Endodermal cell (in vitro differentiated cells): Measurements from ENCODE around the gene LMO1. TPM values are rescaled to one million over a fixed set of nuclear protein-coding genes. Genes with fewer than 3 reads are reported as not detected.

Source experiments
- DNase-seq: peaks from one replicate; pipeline ENCODE4 v3.0.0-alpha.2; 2017
- H3K27ac ChIP-seq: 2 replicates; pipeline ENCODE4 v1.5.1; 2013; ENCODE audit warnings: mild to moderate bottlenecking, low read depth, low read length, moderate library complexity
- H3K27me3 ChIP-seq: 2 replicates; pipeline ENCODE4 v1.6.1; 2013; ENCODE audit warnings: mild to moderate bottlenecking, low read length, moderate library complexity; ENCODE audit not compliant: insufficient read depth, control insufficient read depth, poor library complexity, severe bottlenecking
- H3K36me3 ChIP-seq: 2 replicates; pipeline ENCODE4 v1.7.0; 2013; ENCODE audit warnings: mild to moderate bottlenecking, low read length, moderate library complexity; ENCODE audit not compliant: control insufficient read depth, insufficient read depth
- H3K4me1 ChIP-seq: one replicate; pipeline ENCODE4 v1.7.0; 2013; ENCODE audit warnings: low read length; ENCODE audit not compliant: control insufficient read depth, insufficient read depth
- H3K4me3 ChIP-seq: 2 replicates; pipeline ENCODE4 v1.5.1; 2013; ENCODE audit warnings: mild to moderate bottlenecking, low read length, moderate library complexity
- H3K9ac ChIP-seq: 2 replicates; pipeline ENCODE4 v1.6.1; 2013; ENCODE audit warnings: mild to moderate bottlenecking, low read length, moderate library complexity; ENCODE audit not compliant: poor library complexity, severe bottlenecking; ENCODE audit errors: extremely low read depth
- H3K9me3 ChIP-seq: 2 replicates; pipeline ENCODE4 v1.6.1; 2013; ENCODE audit warnings: mild to moderate bottlenecking, low read length, moderate library complexity; ENCODE audit not compliant: control insufficient read depth
- H3K27ac Mint-ChIP-seq: 2 replicates; pipeline ENCODE4 v1.8.0; 2020; ENCODE audit warnings: mixed read lengths
- H3K27me3 Mint-ChIP-seq: 2 replicates; pipeline ENCODE4 v1.8.0; 2021; ENCODE audit warnings: mild to moderate bottlenecking, mixed read lengths; ENCODE audit not compliant: insufficient read depth
- H3K36me3 Mint-ChIP-seq: 2 replicates; pipeline ENCODE4 v1.8.0; 2020; ENCODE audit warnings: low read depth, mixed read lengths
- H3K4me1 Mint-ChIP-seq: 2 replicates; pipeline ENCODE4 v1.8.0; 2020; ENCODE audit warnings: mixed read lengths
- H3K4me3 Mint-ChIP-seq: 2 replicates; pipeline ENCODE4 v1.8.0; 2020; ENCODE audit warnings: mild to moderate bottlenecking, moderate library complexity, mixed read lengths
- H3K9me3 Mint-ChIP-seq: 2 replicates; pipeline ENCODE4 v1.8.0; 2020; ENCODE audit warnings: mild to moderate bottlenecking, mixed read lengths
- CTCF ChIP-seq: fragments of 200-600 bp; sonication (generic); conservative IDR thresholded peaks from 2 replicates; pipeline ENCODE4 v1.5.0; 2021; ENCODE audit warnings: antibody characterized with exemption, mild to moderate bottlenecking
- WGBS, 2 experiments: methylation state at CpG; one replicate each; pipeline versions ENCODE4 v1.1.5 to v1.1.7; 2013; ENCODE audit warnings: missing lambda C conversion rate in 2 of 2, mixed read lengths in 1 of 2; ENCODE audit not compliant: insufficient coverage in 1 of 2, insufficient read length in 1 of 2; 5-methylcytosine and 5-hydroxymethylcytosine counted together
- total RNA-seq, 2 donors: library from RNA; stranded (reverse); fragmentation: NEBNext Ultra II Directional in 1 of 2; extraction: Animal tissue kit (Norgen Biotek cat#: 25700) in 1 of 2; gene quantifications; 2 replicates in 1 of 2; 3 replicates in 1 of 2; pipeline ENCODE4 v1.2.1, GENCODE V29; 2021

Gene LMO1
- total RNA-seq, 2 donors from 2014 or later: 0.46 TPM; not detected in 1

- no peaks in the 10 kb centered on the region for H3K36me3 Mint-ChIP-seq
- H3K36me3 ChIP-seq: no peaks in the 10 kb centered on the region
- H3K27ac Mint-ChIP-seq: no peak overlapping the region
- no peaks in the 10 kb centered on the region for H3K9me3 Mint-ChIP-seq
- DNase-seq: peak; percentile 42
- H3K4me1 Mint-ChIP-seq: peaks cover 5% of the 10 kb centered on the region
- TF ChIP-seq CTCF: no peak
- no peak overlapping the region for H3K9ac ChIP-seq
- H3K27me3 ChIP-seq: peaks cover 96% of the 10 kb centered on the region
- peaks cover 93% of the 10 kb centered on the region for H3K27me3 Mint-ChIP-seq
- peak overlapping the region; percentile 32 for H3K4me3 Mint-ChIP-seq
- no peaks in the 10 kb centered on the region for H3K9me3 ChIP-seq
- peak overlapping the region; percentile 60 for H3K4me3 ChIP-seq
- 88% methylated on average over 5 of the region's 5 CpGs; no CpG with 5 or more reads in 1 of the 2 experiments for WGBS, 2 experiments
- H3K27ac ChIP-seq: no peak overlapping the region
- H3K4me1 ChIP-seq: peaks cover 3% of the 10 kb centered on the region
These were observed 3.6 kb upstream of the LMO1 start for GRCh38 chr11:8267280-8267679.

GRCh38 chr11:8266246-8267241 lies 2.9 kb upstream of the LMO1 start:
- Histone ChIP-seq H3K27ac (no peak overlapping the region), H3K9me3 (no peaks in the 10 kb centered on the region), H3K4me1 (peaks cover 3% of the 10 kb centered on the region), H3K4me3 (no peak overlapping the region), H3K36me3 (no peaks in the 10 kb centered on the region), H3K27me3 (peaks cover 97% of the 10 kb centered on the region), H3K9ac (no peak overlapping the region)
- WGBS, 2 experiments: 85 to 93% methylated on average over 7 to 10 of the region's 11 CpGs
- Mint-ChIP-seq H3K4me1 (peaks cover 5% of the 10 kb centered on the region), H3K4me3 (no peak overlapping the region), H3K27me3 (peaks cover 93% of the 10 kb centered on the region), H3K27ac (no peak overlapping the region), H3K36me3 (no peaks in the 10 kb centered on the region), H3K9me3 (no peaks in the 10 kb centered on the region)
- no peak for TF ChIP-seq CTCF
- peak; percentile 36 for DNase-seq

GRCh38 chr11:8265681-8266241 lies 2.1 kb upstream of the LMO1 start:
- TF ChIP-seq CTCF: peak; percentile 72
- Mint-ChIP-seq H3K27ac (no peak overlapping the region), H3K36me3 (no peaks in the 10 kb centered on the region), H3K4me3 (no peak overlapping the region), H3K4me1 (peaks cover 5% of the 10 kb centered on the region), H3K9me3 (no peaks in the 10 kb centered on the region), H3K27me3 (peaks cover 93% of the 10 kb centered on the region)
- Histone ChIP-seq H3K4me3 (no peak overlapping the region), H3K9me3 (no peaks in the 10 kb centered on the region), H3K27ac (no peak overlapping the region), H3K9ac (no peak overlapping the region), H3K27me3 (peaks cover 97% of the 10 kb centered on the region), H3K4me1 (peaks cover 3% of the 10 kb centered on the region), H3K36me3 (no peaks in the 10 kb centered on the region)
- 69 to 73% methylated on average over 6 of the region's 6 CpGs for WGBS, 2 experiments
- DNase-seq: peak; percentile 79
